Transverse colon (tissue), 3 donors: Measurements from ENCODE around the gene ZNF786.

ENCODE experiments used
- POLR2A ChIP-seq: fragments of 450-650 bp; IDR thresholded peaks from one replicate; pipeline ENCODE4 v1.6.1; 2016; ENCODE audit warnings: antibody characterized with exemption, mild to moderate bottlenecking, moderate library complexity
- TF ChIP-seq, protein P1 (sequence below), 5 experiments: fragments of 200-600 bp in 3 of 5; fragments of 450-650 bp in 2 of 5; sonication (generic) in 3 of 5; IDR thresholded peaks; 1 replicate in 2 of 5; 2 replicates in 3 of 5; pipeline ENCODE4 v1.5.1; 2016 to 2017; ENCODE audit warnings: antibody characterized with exemption in 5 of 5, inconsistent platforms in 3 of 5, mild to moderate bottlenecking in 2 of 5, moderate library complexity in 1 of 5

DNA sequence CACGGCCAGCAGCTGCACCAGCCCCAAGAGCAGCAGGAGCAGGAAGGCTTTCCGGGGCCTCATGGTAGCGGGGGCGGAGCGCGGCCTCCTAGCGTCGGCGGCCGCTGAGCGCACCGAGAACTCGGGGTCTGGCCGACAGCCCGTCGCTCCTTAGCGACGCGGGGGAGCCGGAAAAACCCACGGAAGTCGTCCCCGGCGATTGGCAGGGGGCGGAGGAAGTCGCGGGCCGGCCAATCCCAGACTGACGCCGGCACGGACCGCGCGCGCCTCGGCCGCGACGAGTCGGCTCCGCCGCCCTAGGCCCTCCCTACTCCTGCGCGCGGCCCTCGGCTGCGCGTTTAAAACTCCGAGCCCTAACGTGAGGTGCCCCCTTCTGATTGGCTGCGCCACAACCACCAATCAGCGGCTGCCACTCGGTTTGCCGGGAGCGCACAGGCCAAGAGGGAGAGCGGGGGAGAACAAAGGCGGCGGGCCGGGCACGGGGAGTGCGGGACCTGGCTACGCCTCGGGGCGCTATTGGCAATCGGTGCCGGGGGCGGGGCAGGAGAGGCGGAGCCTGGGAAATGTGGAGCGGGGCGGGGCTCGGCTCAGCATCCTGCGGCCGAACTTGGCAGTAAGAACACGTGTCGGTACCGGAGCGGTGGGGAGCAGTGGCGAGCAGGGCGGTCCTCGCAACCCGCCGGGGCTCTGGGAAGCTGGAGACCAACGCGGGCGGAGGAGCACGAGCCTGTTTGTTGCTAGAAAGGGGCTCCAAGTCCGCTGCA, 62.0 kb downstream of the ZNF786 start, which contains the start of gene PDIA4:
- TF ChIP-seq POLR2A, result peak; percentile 85
- TF ChIP-seq, protein P1, sequence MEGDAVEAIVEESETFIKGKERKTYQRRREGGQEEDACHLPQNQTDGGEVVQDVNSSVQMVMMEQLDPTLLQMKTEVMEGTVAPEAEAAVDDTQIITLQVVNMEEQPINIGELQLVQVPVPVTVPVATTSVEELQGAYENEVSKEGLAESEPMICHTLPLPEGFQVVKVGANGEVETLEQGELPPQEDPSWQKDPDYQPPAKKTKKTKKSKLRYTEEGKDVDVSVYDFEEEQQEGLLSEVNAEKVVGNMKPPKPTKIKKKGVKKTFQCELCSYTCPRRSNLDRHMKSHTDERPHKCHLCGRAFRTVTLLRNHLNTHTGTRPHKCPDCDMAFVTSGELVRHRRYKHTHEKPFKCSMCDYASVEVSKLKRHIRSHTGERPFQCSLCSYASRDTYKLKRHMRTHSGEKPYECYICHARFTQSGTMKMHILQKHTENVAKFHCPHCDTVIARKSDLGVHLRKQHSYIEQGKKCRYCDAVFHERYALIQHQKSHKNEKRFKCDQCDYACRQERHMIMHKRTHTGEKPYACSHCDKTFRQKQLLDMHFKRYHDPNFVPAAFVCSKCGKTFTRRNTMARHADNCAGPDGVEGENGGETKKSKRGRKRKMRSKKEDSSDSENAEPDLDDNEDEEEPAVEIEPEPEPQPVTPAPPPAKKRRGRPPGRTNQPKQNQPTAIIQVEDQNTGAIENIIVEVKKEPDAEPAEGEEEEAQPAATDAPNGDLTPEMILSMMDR (IDR thresholded peaks at IDR 0.05), result peak in 2 of 5 experiments; percentile 20 to 48
